Fibroblast of lung (primary cell): ENCODE data around the gene ANKS1A. TPM values are rescaled to one million over a fixed set of nuclear protein-coding genes. Genes with fewer than 3 reads are reported as not detected.
"Not testable (repeated sequence)": the region's sequence is repeated elsewhere in the genome, so short reads cannot be mapped to it uniquely, and the experiment has no call there.

ENCODE experiments used
- DNase-seq, 2 donors: peaks; one replicate each; pipeline versions ENCODE4 v3.0.0 to v3.0.0-alpha.2; 2010; ENCODE audit warnings: low read depth in 2 of 2
- H2AFZ ChIP-seq: 2 replicates; pipeline ENCODE4 v1.5.1; 2012; ENCODE audit warnings: low read length, control low read depth, inconsistent platforms
- H3K27ac ChIP-seq: 2 replicates; pipeline ENCODE4 v1.5.1; 2011; ENCODE audit warnings: low read length, control low read depth; ENCODE audit not compliant: insufficient read depth
- H3K27me3 ChIP-seq: 2 replicates; pipeline ENCODE4 v1.5.1; 2011; ENCODE audit warnings: mild to moderate bottlenecking, low read length; ENCODE audit not compliant: control insufficient read depth, insufficient read depth
- H3K36me3 ChIP-seq: 2 replicates; pipeline ENCODE4 v1.5.1; 2011; ENCODE audit warnings: low read length; ENCODE audit not compliant: control insufficient read depth, insufficient read depth
- H3K4me1 ChIP-seq: 2 replicates; pipeline ENCODE4 v1.5.1; 2011; ENCODE audit warnings: low read length; ENCODE audit not compliant: control insufficient read depth, insufficient read depth; ENCODE audit errors: extremely low read depth
- H3K4me2 ChIP-seq: 2 replicates; pipeline ENCODE4 v1.5.1; 2011; ENCODE audit warnings: low read length, control low read depth; ENCODE audit not compliant: insufficient read depth; ENCODE audit errors: extremely low read depth
- H3K4me3 ChIP-seq, 4 experiments: fragments of 200-600 bp in 1 of 4; sonication (generic) in 1 of 4; replicated peaks in 1 of 4; 2 replicates each; pipeline ENCODE4 v1.5.1; 2011 to 2016; ENCODE audit warnings: low read length in 4 of 4, low read depth in 3 of 4, mild to moderate bottlenecking in 3 of 4, control low read depth in 2 of 4, inconsistent platforms in 1 of 4, mixed read lengths in 1 of 4; ENCODE audit not compliant: insufficient read depth in 1 of 4; ENCODE audit errors: control extremely low read depth in 1 of 4
- H3K79me2 ChIP-seq: 2 replicates; pipeline ENCODE4 v1.5.1; 2012; ENCODE audit warnings: mild to moderate bottlenecking, low read length, inconsistent platforms; ENCODE audit not compliant: control insufficient read depth, insufficient read depth
- H3K9ac ChIP-seq: 2 replicates; pipeline ENCODE4 v1.5.1; 2011; ENCODE audit warnings: mild to moderate bottlenecking, low read length, control low read depth; ENCODE audit not compliant: insufficient read depth
- H3K9me3 ChIP-seq: 2 replicates; pipeline ENCODE4 v1.5.1; 2012; ENCODE audit warnings: low read depth, low read length; ENCODE audit not compliant: control insufficient read depth, insufficient read depth
- H4K20me1 ChIP-seq: 2 replicates; pipeline ENCODE4 v1.5.1; 2011; ENCODE audit warnings: low read length; ENCODE audit not compliant: control insufficient read depth, insufficient read depth; ENCODE audit errors: extremely low read depth
- EZH2 ChIP-seq: IDR thresholded peaks from 2 replicates; pipeline ENCODE4 v1.5.1; 2012; ENCODE audit warnings: low read length, control low read depth, mild to moderate bottlenecking; ENCODE audit errors: missing control alignments
- polyA plus RNA-seq, 2 donors: library from polyadenylated mRNA; depleted of rRNA in 1 of 2; stranded (reverse) in 1 of 2; unstranded in 1 of 2; fragments of >200 nt; gene quantifications; 2 replicates each; pipeline ENCODE4 v1.2.1, GENCODE V29; 2011 to 2012; ENCODE audit warnings: missing spikeins in 1 of 2
- total RNA-seq: library from RNA; depleted of rRNA; stranded (reverse); fragments of >200 nt; gene quantifications from 2 replicates; pipeline ENCODE4 v1.2.1, GENCODE V29; 2014
- TF ChIP-seq, protein P1 (sequence below), 2 donors: IDR thresholded peaks in 1 of 2; conservative IDR thresholded peaks in 1 of 2; 1 replicate in 1 of 2; 2 replicates in 1 of 2; pipeline ENCODE4 v1.5.1; 2011 to 2012; ENCODE audit warnings: low read length in 2 of 2, control low read depth in 1 of 2, inconsistent platforms in 1 of 2, low read depth in 1 of 2, mild to moderate bottlenecking in 1 of 2

The ANKS1A gene
- total and polyA plus RNA-seq, 2 donors (not counting 1 experiment from before 2014, with no cell fraction given): 3.6 to 7.8 TPM

DNA sequence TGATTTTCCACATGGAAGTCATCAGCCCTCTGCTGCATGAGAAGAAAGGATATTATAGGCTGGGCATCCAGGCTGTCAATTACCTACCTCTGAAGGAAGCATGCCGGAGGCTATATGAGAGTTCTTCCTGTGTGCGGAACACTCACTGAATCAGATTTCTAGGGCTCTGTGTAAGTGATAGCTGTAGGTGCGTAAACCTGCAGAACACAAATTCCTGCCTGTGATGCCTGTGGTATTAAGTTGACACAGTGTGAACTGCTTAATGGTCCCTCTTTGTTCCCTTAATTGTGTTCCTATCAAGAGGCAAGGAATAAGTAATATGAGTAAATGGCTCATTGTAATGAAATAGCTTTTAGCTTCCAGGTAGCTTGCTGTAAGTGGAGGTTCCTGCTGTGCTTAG, 103.3 kb downstream of the ANKS1A start:
- no peak overlapping the region for H3K4me2 ChIP-seq
- no peaks in the 10 kb centered on the region for H3K27me3 ChIP-seq
- H3K79me2 ChIP-seq: no peaks in the 10 kb centered on the region
- no peaks in the 10 kb centered on the region for H4K20me1 ChIP-seq
- no peaks in the 10 kb centered on the region for H3K36me3 ChIP-seq
- no peak overlapping the region for H3K27ac ChIP-seq
- H3K4me1 ChIP-seq: no peaks in the 10 kb centered on the region
- no peak for DNase-seq
- no peak overlapping the region for H3K9ac ChIP-seq
- no peak overlapping the region for H3K4me3 ChIP-seq
- H3K9me3 ChIP-seq: no peaks in the 10 kb centered on the region
- no peak overlapping the region for H2AFZ ChIP-seq
- TF ChIP-seq, protein P1, sequence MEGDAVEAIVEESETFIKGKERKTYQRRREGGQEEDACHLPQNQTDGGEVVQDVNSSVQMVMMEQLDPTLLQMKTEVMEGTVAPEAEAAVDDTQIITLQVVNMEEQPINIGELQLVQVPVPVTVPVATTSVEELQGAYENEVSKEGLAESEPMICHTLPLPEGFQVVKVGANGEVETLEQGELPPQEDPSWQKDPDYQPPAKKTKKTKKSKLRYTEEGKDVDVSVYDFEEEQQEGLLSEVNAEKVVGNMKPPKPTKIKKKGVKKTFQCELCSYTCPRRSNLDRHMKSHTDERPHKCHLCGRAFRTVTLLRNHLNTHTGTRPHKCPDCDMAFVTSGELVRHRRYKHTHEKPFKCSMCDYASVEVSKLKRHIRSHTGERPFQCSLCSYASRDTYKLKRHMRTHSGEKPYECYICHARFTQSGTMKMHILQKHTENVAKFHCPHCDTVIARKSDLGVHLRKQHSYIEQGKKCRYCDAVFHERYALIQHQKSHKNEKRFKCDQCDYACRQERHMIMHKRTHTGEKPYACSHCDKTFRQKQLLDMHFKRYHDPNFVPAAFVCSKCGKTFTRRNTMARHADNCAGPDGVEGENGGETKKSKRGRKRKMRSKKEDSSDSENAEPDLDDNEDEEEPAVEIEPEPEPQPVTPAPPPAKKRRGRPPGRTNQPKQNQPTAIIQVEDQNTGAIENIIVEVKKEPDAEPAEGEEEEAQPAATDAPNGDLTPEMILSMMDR (conservative IDR thresholded peaks at IDR 0.05 in 1 of 2, IDR thresholded peaks at IDR 0.05 in 1 of 2; ENCODE audit: low read depth in 1 of 2, low read length in 2 of 2): no peak
- no peak for TF ChIP-seq EZH2

DNA sequence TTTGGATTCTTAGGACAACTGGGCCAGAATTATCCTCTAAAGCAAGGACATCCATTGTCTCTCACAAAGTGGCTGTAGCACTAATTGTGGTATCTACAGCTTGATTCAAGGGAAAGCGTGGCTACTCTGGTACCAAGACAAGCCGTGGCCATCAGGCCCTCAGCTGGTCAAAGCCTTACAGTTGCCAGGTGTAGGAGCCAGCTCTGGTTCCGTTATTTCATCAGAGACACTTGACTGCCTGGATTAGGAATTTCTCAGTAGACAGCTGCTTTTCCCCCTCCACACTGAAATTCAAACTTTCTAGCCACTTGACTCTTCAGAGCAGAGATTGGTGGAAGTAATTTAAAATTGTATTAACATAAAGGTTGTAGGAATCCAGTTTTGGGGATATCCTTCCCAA, 104.2 kb downstream of the ANKS1A start:
- no peak overlapping the region for H3K27ac ChIP-seq
- no peak overlapping the region for H3K9ac ChIP-seq
- H3K27me3 ChIP-seq: no peaks in the 10 kb centered on the region
- H3K4me3 ChIP-seq: no peak overlapping the region
- H4K20me1 ChIP-seq: no peaks in the 10 kb centered on the region
- TF ChIP-seq EZH2: no peak
- TF ChIP-seq, protein P1 (conservative IDR thresholded peaks at IDR 0.05 in 1 of 2, IDR thresholded peaks at IDR 0.05 in 1 of 2; ENCODE audit: low read depth in 1 of 2, low read length in 2 of 2): no peak
- H3K36me3 ChIP-seq: no peaks in the 10 kb centered on the region
- H3K4me2 ChIP-seq: no peak overlapping the region
- H3K79me2 ChIP-seq: no peaks in the 10 kb centered on the region
- H3K4me1 ChIP-seq: no peaks in the 10 kb centered on the region
- DNase-seq: no peak
- H3K9me3 ChIP-seq: no peaks in the 10 kb centered on the region
- no peak overlapping the region for H2AFZ ChIP-seq

DNA sequence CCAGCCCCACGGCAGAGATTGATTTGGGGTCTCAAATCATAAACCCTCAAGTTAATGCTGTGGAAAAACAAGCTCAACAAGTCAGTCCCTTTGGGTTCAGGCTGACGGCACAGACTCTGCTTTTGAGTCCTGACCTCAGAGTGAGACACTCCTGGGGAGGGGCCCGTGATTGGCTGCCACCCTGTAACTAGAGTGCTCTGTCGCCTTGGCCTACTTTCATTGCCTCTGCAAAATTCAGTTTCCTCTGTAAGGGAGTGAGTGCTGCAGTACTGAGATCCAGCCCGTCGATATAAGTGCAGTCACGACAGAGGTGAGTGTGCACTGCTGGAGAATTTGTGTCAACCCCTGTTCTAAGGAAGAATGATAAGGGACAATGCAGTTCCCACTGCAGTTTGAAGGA, 105.6 kb downstream of the ANKS1A start:
- no peaks in the 10 kb centered on the region for H4K20me1 ChIP-seq
- DNase-seq: no peak
- H3K27me3 ChIP-seq: no peaks in the 10 kb centered on the region
- no peaks in the 10 kb centered on the region for H3K79me2 ChIP-seq
- H3K4me1 ChIP-seq: no peaks in the 10 kb centered on the region
- no peak overlapping the region for H3K4me3 ChIP-seq
- H3K9ac ChIP-seq: no peak overlapping the region
- no peaks in the 10 kb centered on the region for H3K9me3 ChIP-seq
- H3K36me3 ChIP-seq: no peaks in the 10 kb centered on the region
- H3K4me2 ChIP-seq: no peak overlapping the region
- no peak overlapping the region for H3K27ac ChIP-seq
- TF ChIP-seq EZH2: no peak
- TF ChIP-seq, protein P1 (conservative IDR thresholded peaks at IDR 0.05 in 1 of 2, IDR thresholded peaks at IDR 0.05 in 1 of 2; ENCODE audit: low read depth in 1 of 2, low read length in 2 of 2): no peak
- no peak overlapping the region for H2AFZ ChIP-seq

DNA sequence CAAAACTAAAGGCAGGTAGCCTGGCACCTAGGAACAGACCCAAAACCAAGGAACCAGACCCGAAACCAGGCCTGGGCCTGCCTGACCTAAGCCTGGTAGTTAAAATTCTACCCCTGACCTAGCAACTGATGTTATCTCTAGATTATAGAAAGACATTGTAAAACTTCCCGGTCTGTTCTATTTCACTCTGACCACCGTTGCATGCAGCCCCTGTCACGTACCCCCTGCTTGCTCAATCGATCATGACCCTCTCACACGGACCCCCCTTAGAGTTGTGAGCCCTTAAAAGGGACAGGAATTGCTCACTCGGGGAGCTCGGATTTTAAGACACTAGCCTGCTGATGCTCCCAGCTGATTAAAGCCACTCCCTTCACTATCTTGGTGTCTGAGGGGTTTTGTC, 109.4 kb downstream of the ANKS1A start:
- H3K4me1 ChIP-seq, H3K4me2 ChIP-seq, H3K4me3 ChIP-seq, H3K36me3 ChIP-seq, H2AFZ ChIP-seq, H3K79me2 ChIP-seq, DNase-seq, H3K9me3 ChIP-seq, H3K27me3 ChIP-seq, H4K20me1 ChIP-seq, H3K9ac ChIP-seq, H3K27ac ChIP-seq: not testable (repeated sequence)

DNA sequence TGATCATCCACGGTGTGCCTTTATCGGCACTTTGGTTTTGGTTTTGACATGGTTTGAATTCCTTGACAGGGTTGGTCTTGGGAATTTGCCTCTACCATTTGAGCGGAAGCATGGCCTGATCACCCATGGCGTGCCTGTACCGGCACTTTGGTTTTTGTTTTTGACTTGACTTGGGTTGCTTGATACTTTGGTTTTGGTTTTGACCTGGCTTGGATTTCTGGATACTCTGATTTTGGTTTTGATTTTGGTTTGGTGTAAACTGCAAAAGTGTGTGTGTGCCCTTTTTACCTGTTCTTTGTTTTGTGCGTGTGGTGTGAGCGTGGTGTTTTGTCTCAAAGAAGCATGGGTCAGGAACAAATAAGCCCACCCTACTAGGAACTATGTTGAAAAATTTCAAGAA, 110.1 kb downstream of the ANKS1A start:
- not testable (repeated sequence) for H3K9me3 ChIP-seq, H2AFZ ChIP-seq, H3K27me3 ChIP-seq, H3K36me3 ChIP-seq, H3K4me1 ChIP-seq, H4K20me1 ChIP-seq, DNase-seq, H3K4me3 ChIP-seq, H3K27ac ChIP-seq, H3K4me2 ChIP-seq, H3K79me2 ChIP-seq, H3K9ac ChIP-seq
